Stimulated activated CD8-positive, alpha-beta memory T cell treated with anti-CD3 and anti-CD28 coated beads, Interleukin-4, amount 100 ng/mL, for 1 hour (primary cell): Measurements from ENCODE around the gene TBC1D10A.

ENCODE experiments used
- DNase-seq, 2 donors: peaks; one replicate each; pipeline ENCODE4 v3.0.0-alpha.2; 2020; ENCODE audit warnings: low read depth in 2 of 2, low spot score in 1 of 2

Gene TBC1D10A, protein sequence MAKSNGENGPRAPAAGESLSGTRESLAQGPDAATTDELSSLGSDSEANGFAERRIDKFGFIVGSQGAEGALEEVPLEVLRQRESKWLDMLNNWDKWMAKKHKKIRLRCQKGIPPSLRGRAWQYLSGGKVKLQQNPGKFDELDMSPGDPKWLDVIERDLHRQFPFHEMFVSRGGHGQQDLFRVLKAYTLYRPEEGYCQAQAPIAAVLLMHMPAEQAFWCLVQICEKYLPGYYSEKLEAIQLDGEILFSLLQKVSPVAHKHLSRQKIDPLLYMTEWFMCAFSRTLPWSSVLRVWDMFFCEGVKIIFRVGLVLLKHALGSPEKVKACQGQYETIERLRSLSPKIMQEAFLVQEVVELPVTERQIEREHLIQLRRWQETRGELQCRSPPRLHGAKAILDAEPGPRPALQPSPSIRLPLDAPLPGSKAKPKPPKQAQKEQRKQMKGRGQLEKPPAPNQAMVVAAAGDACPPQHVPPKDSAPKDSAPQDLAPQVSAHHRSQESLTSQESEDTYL

GRCh38 chr22:30326706-30327362, at the start of gene TBC1D10A:
TBC1D10A (minus strand) TSS chr22:30326941; CDS start chr22:30326881, 60 bp downstream.
- DNase-seq, result peak; percentile 80 to 86

DNA sequence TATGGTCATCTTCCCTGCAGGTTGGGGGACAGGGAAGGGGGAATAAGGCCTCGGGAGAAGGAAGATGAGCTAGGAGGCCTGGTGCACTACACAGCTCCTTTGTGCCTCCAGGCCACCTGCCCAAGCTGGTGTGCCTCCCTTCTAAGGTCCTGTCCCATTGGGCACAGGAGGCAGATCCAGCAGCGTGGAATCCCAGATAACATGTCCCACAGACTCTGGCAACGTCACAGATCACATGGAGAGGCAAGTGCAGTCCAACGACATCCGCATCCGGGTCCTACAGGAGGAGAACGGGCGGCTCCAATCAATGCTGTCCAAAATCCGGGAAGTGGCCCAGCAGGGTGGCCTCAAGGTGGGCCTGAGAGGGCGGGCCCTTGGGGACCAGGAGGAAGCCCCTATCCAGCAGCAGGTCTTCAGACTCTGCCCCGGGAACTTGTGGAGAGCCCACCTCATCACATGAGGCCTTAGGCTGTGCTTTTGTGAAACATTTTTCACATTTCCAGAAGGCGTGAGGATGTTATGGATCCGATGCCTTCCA, 48.6 kb upstream of the TBC1D10A start:
- no peak for DNase-seq

GRCh38 chr22:30373331-30374325, 46.9 kb upstream of the TBC1D10A start:
- no peak for DNase-seq

DNA sequence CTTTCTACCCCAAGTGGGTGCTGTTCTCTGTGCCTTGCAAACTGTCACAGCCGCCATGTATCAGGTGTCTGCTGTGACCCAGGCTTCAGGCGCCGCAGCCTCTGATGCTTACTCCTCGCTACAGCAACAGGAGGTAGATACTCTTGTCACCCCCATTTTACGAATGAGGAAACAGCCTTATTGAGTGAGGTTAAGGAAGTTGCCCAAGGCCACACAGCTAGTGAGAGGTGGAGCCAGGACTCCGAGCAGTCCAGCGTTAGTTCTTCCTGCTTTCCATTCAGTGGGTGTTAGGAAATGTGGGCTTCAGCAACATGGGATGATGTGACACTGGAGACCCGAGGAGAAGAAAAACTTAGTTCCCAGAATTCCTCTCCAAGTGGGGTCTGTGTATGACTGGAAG, 46.2 kb upstream of the TBC1D10A start:
- no peak for DNase-seq

DNA sequence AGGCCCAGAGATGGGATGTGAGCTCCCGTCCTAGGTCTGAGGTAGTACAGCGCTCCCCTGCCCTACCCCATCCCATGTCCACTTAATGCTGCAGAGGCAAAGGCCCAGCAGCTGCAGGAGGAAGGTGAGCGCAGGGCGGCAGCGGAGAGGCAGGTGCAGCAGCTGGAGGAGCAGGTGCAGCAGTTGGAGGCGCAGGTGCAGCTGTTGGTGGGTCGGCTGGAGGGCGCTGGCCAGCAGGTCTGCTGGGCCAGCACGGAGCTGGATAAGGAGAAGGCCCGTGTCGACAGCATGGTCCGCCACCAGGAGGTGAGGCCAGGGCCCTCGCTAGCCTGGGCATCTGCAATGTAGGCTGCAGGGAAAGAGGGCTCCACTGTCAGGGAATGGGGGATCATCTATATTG, 45.2 kb upstream of the TBC1D10A start:
- no peak for DNase-seq

DNA sequence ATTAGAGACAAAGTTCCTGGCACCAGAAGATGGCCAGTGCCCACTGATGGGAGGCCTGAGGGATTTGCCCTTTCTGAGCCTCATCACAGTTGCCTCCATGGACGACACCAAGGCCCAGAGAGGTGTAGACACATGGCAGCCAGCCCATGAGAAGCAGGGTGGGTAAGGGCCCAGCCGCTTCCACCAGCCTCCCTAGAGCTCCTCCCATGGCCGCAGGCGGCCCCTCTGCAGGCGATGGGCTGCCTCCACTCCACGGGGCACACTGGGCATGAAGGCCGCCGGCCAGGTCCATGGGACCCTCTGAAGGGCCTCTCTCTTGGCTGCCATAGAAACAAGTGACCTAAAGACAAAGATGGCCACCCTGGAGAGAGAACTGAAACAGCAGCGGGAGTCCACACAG, 44.6 kb upstream of the TBC1D10A start:
- DNase-seq, result no peak

GRCh38 chr22:30370641-30371230, 44.0 kb upstream of the TBC1D10A start:
- DNase-seq, result no peak

DNA sequence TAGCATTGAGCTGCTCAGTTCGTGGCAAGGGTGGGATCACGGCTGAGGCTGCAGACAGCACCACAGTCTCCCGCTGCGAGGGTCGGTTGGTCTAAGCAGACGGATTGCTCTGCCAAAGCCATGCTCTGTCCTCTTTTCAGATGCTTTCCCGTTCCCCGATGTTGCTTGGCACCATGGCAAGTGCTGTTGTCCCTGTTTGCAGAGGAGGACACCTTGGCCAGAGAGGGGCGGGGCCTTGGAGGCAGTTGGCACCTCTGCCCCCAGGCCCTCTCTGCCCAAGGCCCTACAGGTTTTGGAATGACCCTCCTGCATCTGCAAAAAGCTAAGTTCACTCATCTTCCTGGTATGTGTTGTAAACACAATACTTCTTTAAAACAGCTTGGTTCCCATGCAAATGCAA, 41.7 kb upstream of the TBC1D10A start:
- DNase-seq, result no peak

DNA sequence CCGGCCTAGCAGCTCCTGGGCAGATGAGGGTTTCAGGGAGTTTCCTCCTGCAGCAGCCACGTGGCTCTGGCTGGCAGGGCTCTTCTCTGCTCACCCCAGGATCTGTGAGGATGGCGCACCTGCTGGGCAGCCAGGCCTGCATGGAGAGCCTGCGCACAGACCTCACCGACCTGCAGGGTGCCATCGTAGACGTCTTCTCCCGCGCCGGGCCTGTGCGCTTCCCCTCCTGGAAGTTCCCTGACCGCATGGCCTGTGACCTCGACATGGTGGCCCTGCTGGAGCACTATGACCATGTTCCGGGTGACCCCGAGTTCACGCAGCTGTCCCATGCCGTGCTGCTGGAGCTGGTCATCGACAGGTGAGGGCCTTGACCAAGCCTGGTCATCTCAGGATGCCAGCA, 39.1 kb upstream of the TBC1D10A start:
- DNase-seq, result no peak

- no peak for DNase-seq
These were observed 36.0 kb upstream of the TBC1D10A start for GRCh38 chr22:30362651-30363281.

GRCh38 chr22:30361916-30362650, 35.3 kb upstream of the TBC1D10A start:
- DNase-seq, result no peak

- DNase-seq, result no peak
These were observed 31.8 kb upstream of the TBC1D10A start for GRCh38 chr22:30358541-30358940.

- no peak for DNase-seq
These were observed 31.0 kb upstream of the TBC1D10A start for GRCh38 chr22:30357650-30358215.

GRCh38 chr22:30357236-30357570, 30.5 kb upstream of the TBC1D10A start:
- DNase-seq, result no peak

DNA sequence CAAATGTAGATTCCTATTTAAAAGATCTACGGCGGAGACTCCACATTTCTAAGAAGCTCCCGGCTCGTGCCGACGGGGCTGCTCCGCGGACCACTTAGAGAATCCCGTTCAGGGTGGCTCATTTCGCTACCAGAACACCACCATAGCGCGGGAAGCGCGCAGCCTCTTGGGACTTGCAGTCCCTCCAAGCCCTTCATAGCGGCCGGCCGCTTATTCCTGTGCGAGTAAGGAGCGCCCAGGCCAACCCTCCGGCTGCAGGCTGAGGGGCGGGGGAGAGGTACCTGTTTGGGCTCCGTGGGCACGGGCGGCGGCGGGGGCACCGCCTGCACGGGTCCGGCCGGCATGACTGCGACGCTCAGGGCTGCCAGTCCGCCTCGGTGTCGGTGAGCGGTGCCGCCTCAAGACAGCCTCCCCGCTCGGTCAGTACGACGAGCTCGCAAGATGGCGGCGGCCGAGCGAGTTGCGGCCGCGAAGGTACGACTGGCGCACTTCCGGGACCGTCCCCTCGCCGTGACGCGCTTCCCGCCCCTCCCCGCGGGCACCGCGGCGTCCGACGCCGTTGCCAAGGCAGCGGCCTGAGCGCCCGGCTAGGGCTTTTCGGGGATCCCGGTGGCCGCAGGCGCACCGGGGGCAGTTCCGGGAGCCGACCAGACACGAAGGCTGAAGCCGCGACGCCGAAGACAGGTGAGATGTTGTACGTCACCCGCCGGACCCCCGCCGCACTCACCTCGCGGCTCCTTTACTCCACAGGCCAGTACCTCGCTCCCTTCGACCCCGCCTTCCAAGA, 29.9 kb upstream of the TBC1D10A start, which contains the start of the genes CCDC157 and SF3A1:
TSS of gene CCDC157 (plus strand) at position 559 of the 787 bp plus-strand sequence. CDS start 8,994 bp downstream, outside the sequence.
TSS of gene SF3A1 (minus strand) at position 446 of the 787 bp plus-strand sequence. CDS start at position 344, 102 bp downstream.
- peak; percentile 72 to 76 for DNase-seq

- no peak for DNase-seq
These were observed 27.9 kb upstream of the TBC1D10A start for GRCh38 chr22:30354644-30355043.

DNA sequence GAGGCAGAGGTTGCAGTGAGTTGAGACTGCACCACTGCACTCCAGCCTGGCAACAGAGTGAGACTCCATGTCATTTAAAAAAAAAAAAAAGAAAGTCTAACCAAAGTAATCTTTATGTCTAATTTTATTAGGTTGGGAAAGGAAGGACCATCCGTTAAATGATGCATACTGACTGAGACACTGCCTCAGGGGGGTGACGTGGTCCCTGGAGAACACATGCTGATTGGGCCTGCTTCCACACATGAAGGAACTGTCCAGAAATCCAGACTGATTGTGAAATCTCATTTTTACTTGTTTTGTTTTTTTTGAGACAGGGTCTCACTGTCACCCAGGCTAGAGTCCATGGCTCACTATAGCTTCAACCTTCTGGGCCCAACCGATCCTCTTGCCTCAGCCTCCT, 24.5 kb upstream of the TBC1D10A start:
- DNase-seq, result no peak

- no peak for DNase-seq
These were observed 22.1 kb upstream of the TBC1D10A start for GRCh38 chr22:30348809-30349208.
